Activated T-cell treated with anti-CD3 and anti-CD28 coated beads, Interleukin-2, amount 50 U/mL, for 4 hours (primary cell): ENCODE results near the gene MYBPH. TPM values are rescaled to one million over a fixed set of nuclear protein-coding genes. Genes with fewer than 3 reads are reported as not detected.

Source experiments
- ATAC-seq, 2 donors: fragments of 200-7000 bp; cut with Tn5 transposase; one replicate each; pipeline ENCODE4 v1.10.0; 2021
- DNase-seq: peaks from one replicate; pipeline ENCODE4 v3.0.0-alpha.2; 2020
- H3K27me3 Mint-ChIP-seq: one replicate; pipeline ENCODE4 v1.8.0; 2021; ENCODE audit warnings: low read depth, mixed read lengths
- H3K36me3 Mint-ChIP-seq: one replicate; pipeline ENCODE4 v1.8.0; 2022; ENCODE audit warnings: mixed read lengths; ENCODE audit not compliant: insufficient read depth
- H3K4me1 Mint-ChIP-seq: one replicate; pipeline ENCODE4 v1.8.0; 2021; ENCODE audit warnings: low read depth, mixed read lengths
- H3K4me3 Mint-ChIP-seq: one replicate; pipeline ENCODE4 v1.8.0; 2021; ENCODE audit warnings: mild to moderate bottlenecking, moderate library complexity, mixed read lengths
- H3K9me3 Mint-ChIP-seq: one replicate; pipeline ENCODE4 v1.8.0; 2021; ENCODE audit warnings: mixed read lengths
- total RNA-seq, 3 donors: library from RNA; stranded (reverse); gene quantifications; one replicate each; pipeline ENCODE4 v1.2.1, GENCODE V29; 2021

The MYBPH gene
- total RNA-seq, 3 donors from 2014 or later = not detected

DNA sequence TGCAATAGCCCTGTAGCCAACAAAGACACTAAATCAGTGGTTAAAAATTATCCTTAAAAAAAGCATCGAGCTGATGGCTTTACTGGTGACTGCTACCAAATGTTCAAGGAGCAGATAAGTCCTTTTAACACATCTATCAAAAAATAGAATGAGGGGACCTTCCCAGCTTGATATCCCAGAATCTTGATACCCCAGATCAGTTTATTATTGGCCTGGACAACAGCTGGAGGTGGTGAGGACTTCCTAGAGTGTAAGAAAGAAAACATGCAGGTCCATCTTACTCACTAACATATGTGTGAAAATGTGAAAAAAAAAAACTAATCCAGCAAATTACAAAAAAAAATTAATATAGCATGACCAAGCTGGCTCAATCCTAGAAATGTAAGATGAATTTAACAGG is 32.6 kb upstream of the MYBPH start:
- H3K4me1 Mint-ChIP-seq = no peaks in the 10 kb centered on the region
- no peak for ATAC-seq
- H3K27me3 Mint-ChIP-seq = peaks cover 4% of the 10 kb centered on the region
- no peaks in the 10 kb centered on the region for H3K9me3 Mint-ChIP-seq
- DNase-seq = no peak
- H3K4me3 Mint-ChIP-seq = no peak overlapping the region
- no peaks in the 10 kb centered on the region for H3K36me3 Mint-ChIP-seq

GRCh38 chr1:203207751-203208150 is 32.1 kb upstream of the MYBPH start:
- H3K9me3 Mint-ChIP-seq = no peaks in the 10 kb centered on the region
- H3K36me3 Mint-ChIP-seq = no peaks in the 10 kb centered on the region
- DNase-seq = no peak
- no peak for ATAC-seq
- peaks cover 4% of the 10 kb centered on the region for H3K27me3 Mint-ChIP-seq
- H3K4me1 Mint-ChIP-seq = no peaks in the 10 kb centered on the region
- no peak overlapping the region for H3K4me3 Mint-ChIP-seq

DNA sequence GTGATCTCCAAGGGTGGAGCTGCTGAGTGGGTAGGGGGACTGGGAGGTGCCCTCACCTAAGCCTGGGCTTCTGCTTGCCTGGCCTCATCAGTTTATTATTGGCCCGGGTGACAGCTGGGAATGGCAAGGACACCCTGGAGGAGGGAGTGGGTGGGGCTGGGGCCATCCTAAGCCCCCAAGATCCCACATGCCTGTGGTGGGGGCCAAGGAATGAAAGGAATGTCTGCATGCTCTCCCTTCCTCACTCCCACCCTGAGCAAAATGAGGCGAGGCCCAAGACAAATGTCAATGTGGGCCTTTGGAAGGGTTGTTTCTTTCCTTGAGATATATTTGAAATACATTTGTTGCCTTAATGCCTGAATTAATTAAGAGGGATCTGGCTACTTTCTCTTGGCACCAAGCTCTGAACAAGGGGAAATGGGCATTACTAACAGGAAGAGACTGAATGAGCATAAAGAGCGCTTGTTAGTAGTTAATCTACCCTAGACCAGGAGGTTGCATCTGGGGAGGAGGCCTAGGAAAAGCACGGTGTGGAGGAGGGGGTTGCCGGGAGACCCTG is 30.6 kb upstream of the MYBPH start:
- Mint-ChIP-seq H3K9me3 (no peaks in the 10 kb centered on the region), H3K4me3 (no peak overlapping the region), H3K27me3 (peaks cover 12% of the 10 kb centered on the region), H3K4me1 (no peaks in the 10 kb centered on the region), H3K36me3 (no peaks in the 10 kb centered on the region)
- DNase-seq (no peak), ATAC-seq (no peak)

- no peaks in the 10 kb centered on the region for H3K36me3 Mint-ChIP-seq
- DNase-seq = no peak
These were observed 29.1 kb upstream of the MYBPH start for GRCh38 chr1:203204756-203205155.

DNA sequence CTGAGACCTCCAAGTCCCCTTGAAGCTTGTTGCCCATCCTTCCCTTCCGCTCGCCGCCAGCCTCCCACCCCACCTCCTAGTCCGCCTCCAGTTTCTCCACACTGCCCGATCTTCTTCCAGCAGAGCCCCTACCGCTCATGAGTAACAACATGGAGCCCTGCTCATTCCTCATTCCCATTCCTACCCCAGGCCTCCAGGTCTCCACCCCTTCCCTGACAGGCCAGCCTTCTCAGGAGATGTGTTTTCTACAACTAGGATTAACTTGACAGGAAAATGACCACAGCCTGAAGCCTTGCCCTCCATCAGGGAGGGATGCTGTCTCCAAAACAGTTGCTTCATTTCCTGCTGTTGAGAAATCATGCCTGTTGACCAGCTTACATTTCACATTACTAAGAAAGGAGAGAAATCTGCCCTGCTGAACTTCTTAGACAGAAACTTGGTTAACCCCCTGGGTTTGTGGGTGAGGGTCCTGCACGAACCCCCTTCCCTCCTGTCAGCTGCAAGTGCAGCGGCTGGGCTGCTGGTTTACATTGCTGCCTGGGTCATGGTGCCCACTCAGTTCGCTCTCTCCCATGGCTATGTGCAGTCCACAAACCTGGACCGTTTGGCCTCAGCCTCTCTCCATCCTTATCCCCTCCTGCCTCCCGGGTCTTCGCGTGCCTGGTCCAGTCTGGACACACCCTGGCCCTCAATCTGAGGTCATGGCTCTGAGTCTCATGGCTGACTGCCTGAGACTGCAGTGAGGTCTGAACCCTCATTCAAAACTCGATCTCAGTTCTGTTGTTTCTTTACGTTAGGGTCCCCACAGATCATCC is 27.0 kb upstream of the MYBPH start:
- DNase-seq = no peak
- H3K4me1 Mint-ChIP-seq = no peaks in the 10 kb centered on the region
- ATAC-seq = no peak
- peaks cover 24% of the 10 kb centered on the region for H3K27me3 Mint-ChIP-seq
- no peaks in the 10 kb centered on the region for H3K9me3 Mint-ChIP-seq
- no peaks in the 10 kb centered on the region for H3K36me3 Mint-ChIP-seq
- no peak overlapping the region for H3K4me3 Mint-ChIP-seq

More at GRCh38 chr1:203204756-203205155, 29.1 kb upstream of the MYBPH start:
- no peaks in the 10 kb centered on the region for H3K4me1 Mint-ChIP-seq
- H3K9me3 Mint-ChIP-seq = no peaks in the 10 kb centered on the region
- peaks cover 24% of the 10 kb centered on the region for H3K27me3 Mint-ChIP-seq
- H3K4me3 Mint-ChIP-seq = no peak overlapping the region
- ATAC-seq = no peak

DNA sequence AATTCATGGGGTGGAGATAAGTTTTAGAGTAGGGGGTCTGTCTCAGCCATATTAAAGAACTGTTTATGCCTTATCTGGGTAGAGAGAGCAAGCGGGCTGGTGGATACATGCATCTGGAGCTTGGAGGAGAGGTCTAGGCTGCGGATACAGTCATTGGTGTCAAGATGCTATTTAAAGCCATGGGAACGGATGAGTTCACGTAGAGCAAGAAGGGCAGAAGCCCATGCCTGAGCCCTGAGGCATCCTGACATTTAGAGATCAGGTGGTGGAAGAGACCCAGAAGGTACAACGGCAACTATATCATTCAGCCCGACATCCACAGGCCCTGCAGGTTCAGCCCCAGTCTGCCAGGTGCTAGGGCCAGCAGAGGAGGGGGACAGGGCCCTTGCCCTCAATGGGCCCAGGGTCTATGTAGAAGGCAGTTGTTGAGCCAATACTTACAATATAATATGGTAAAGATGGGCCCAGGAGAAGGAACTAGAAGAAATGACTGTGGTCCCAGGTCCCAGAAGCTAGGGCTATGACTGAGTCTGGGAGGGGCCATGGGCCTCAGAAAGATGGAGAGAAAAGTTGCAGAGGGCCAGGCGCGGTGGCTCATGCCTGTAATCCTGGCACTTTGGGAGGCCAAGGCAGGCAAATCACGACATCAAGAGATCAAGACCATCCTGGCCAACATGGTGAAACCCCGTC is 26.0 kb upstream of the MYBPH start:
- Mint-ChIP-seq H3K4me3 (no peak overlapping the region), H3K36me3 (no peaks in the 10 kb centered on the region), H3K9me3 (no peaks in the 10 kb centered on the region), H3K4me1 (no peaks in the 10 kb centered on the region), H3K27me3 (peaks cover 27% of the 10 kb centered on the region)
- ATAC-seq (no peak), DNase-seq (no peak)

DNA sequence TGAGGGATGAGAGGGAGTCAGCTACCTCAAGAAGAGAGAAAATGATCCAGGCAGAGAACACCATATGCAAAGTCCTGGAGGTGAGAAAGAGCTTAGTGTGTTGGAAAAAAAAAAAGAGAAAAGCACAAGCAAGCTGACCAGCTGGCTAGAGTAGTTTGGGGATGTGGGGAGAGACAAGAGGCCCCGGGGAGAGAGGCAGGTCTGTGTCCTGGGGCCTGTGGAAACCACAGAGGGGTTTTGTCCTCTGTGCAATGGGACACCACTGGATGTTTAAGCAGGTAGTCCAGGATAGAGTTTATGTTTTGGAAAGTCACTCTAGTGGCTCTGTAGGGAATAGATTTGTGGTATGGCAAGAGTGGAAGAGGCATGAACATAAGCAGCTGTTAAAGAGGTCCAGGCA is 25.3 kb upstream of the MYBPH start:
- ATAC-seq (no peak), DNase-seq (no peak)
- no peak overlapping the region for H3K4me3 Mint-ChIP-seq
- H3K36me3 Mint-ChIP-seq = no peaks in the 10 kb centered on the region
- H3K4me1 Mint-ChIP-seq = no peaks in the 10 kb centered on the region
- H3K27me3 Mint-ChIP-seq = peaks cover 27% of the 10 kb centered on the region
- no peaks in the 10 kb centered on the region for H3K9me3 Mint-ChIP-seq

DNA sequence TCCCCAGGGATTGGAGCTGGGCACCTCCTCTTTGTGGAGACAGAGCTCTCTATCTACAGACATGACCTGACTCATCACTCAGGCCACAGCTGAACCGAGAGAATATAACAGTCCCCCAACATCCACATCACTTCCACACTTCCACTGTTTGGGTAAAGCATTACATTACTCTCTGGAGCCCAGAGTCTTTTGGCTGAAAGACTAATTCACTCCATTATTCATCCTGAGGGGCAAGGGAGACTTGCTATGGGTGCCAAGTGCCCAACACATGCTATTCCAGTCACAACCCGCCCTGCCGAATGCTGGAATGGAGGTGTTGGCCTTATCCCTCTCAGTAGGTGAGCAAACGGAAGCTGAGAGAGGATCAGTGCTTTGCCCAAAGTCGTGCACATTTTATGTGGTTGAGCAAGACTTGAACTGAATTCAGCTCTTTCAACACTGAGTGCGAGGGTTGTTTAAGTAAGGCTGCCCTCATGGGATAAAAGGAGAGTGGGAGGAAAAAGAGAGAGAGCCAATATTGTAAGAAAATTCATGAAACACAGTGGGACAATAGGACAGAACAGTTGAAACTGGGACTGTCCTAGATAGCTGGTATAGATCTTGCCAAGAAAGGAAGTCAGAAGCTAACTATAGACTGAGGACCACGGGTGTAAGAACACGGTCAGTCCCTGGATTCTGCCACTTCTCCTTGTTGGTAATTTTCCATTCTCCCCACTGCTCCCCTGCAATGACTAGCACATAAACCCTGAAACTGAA is 24.4 kb upstream of the MYBPH start:
- H3K4me1 Mint-ChIP-seq = no peaks in the 10 kb centered on the region
- peaks cover 30% of the 10 kb centered on the region for H3K27me3 Mint-ChIP-seq
- no peaks in the 10 kb centered on the region for H3K9me3 Mint-ChIP-seq
- no peak overlapping the region for H3K4me3 Mint-ChIP-seq
- no peak for ATAC-seq
- H3K36me3 Mint-ChIP-seq = no peaks in the 10 kb centered on the region
- DNase-seq = no peak

GRCh38 chr1:203199481-203199815 is 23.8 kb upstream of the MYBPH start:
- no peak overlapping the region for H3K4me3 Mint-ChIP-seq

GRCh38 chr1:203199002-203199401 is 23.4 kb upstream of the MYBPH start:
- Mint-ChIP-seq H3K4me3 (no peak overlapping the region), H3K36me3 (no peaks in the 10 kb centered on the region), H3K4me1 (no peaks in the 10 kb centered on the region), H3K9me3 (no peaks in the 10 kb centered on the region), H3K27me3 (peaks cover 30% of the 10 kb centered on the region)
- DNase-seq (no peak), ATAC-seq (no peak)

More at GRCh38 chr1:203199481-203199815, 23.8 kb upstream of the MYBPH start:
- H3K9me3 Mint-ChIP-seq = no peaks in the 10 kb centered on the region
- no peaks in the 10 kb centered on the region for H3K36me3 Mint-ChIP-seq
- no peaks in the 10 kb centered on the region for H3K4me1 Mint-ChIP-seq
- peaks cover 30% of the 10 kb centered on the region for H3K27me3 Mint-ChIP-seq
- ATAC-seq (no peak), DNase-seq (no peak)

DNA sequence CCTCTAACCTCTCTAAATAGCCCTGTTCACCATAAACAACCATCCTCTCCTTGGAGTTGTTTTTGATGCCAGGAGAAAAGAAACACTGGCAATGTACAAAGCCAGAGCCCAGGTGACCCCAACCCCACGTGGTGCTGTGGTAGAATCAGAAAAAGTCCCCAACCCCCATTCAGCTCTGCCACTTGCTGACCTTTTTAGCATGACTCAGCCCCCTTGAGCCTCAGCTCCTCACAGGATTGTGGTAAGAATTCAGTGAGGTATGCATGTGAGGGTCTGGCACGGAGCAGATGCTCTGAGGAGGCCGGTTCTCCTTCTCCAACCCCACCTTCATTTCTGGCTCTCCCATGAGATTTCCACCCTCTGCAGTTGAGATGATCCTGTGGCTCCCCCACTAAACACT is 22.0 kb upstream of the MYBPH start:
- ATAC-seq (no peak), DNase-seq (no peak)
- no peaks in the 10 kb centered on the region for H3K9me3 Mint-ChIP-seq
- peaks cover 28% of the 10 kb centered on the region for H3K27me3 Mint-ChIP-seq
- no peaks in the 10 kb centered on the region for H3K36me3 Mint-ChIP-seq
- H3K4me1 Mint-ChIP-seq = no peaks in the 10 kb centered on the region
- no peak overlapping the region for H3K4me3 Mint-ChIP-seq

DNA sequence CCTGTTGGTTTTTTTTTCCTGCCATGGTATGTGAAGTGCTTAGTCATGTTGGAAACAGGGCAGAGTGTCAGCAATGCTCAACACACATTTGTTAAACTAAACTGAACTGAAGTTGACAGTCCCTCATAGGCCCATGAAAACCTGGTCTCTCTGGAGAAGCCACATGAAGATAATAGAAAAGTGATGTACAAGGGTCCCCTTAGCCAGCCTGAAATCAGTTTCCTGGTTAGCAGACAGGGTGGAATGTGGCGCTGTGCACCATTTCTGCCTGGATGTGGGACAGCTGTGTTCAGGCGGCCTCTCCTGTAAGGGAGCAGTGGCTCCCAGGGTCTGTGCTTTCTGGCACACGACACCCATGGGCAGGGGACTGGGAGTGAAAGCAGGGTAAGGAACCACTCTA is 20.7 kb upstream of the MYBPH start:
- H3K4me1 Mint-ChIP-seq = no peaks in the 10 kb centered on the region

GRCh38 chr1:203190949-203191348 is 15.3 kb upstream of the MYBPH start:
- Mint-ChIP-seq H3K4me3 (no peak overlapping the region), H3K36me3 (no peaks in the 10 kb centered on the region), H3K27me3 (peaks cover 3% of the 10 kb centered on the region), H3K4me1 (no peaks in the 10 kb centered on the region), H3K9me3 (no peaks in the 10 kb centered on the region)
- ATAC-seq (no peak), DNase-seq (no peak)

More for the DNA sequence above, 20.7 kb upstream of the MYBPH start:
- Mint-ChIP-seq H3K36me3 (no peaks in the 10 kb centered on the region), H3K9me3 (no peaks in the 10 kb centered on the region), H3K4me3 (no peak overlapping the region), H3K27me3 (peaks cover 21% of the 10 kb centered on the region)
- ATAC-seq (no peak), DNase-seq (no peak)

DNA sequence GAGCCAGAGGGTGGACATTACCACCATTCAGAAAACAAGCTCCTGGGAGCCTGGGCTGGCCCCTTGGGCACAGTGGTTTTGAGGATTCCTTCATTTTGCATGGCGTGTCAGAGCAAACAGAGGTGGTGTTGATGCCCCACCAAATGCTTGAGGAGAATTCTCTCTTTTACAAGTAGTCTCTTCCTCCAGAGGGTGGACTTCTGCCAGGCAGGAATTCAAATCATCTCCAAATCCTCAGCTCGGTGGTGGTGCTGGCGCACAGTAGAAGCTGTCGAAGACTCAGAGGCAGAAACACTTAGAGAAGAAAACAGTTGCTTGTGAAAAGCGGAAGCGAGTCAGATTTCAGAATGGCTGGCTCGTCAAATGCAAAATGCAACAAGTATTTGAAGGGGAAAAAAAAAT is 14.3 kb upstream of the MYBPH start:
- Mint-ChIP-seq H3K27me3 (no peaks in the 10 kb centered on the region), H3K4me1 (no peaks in the 10 kb centered on the region), H3K4me3 (no peak overlapping the region), H3K9me3 (no peaks in the 10 kb centered on the region), H3K36me3 (no peaks in the 10 kb centered on the region)
- DNase-seq = no peak
- ATAC-seq = no peak
